Measurements from ENCODE around the gene CARD9. TPM values are rescaled to one million over a fixed set of nuclear protein-coding genes. Genes with fewer than 3 reads are reported as not detected.

CARD9 gene
- total RNA-seq, 1 donor from 2014 or later, result 1.6 TPM

DNA sequence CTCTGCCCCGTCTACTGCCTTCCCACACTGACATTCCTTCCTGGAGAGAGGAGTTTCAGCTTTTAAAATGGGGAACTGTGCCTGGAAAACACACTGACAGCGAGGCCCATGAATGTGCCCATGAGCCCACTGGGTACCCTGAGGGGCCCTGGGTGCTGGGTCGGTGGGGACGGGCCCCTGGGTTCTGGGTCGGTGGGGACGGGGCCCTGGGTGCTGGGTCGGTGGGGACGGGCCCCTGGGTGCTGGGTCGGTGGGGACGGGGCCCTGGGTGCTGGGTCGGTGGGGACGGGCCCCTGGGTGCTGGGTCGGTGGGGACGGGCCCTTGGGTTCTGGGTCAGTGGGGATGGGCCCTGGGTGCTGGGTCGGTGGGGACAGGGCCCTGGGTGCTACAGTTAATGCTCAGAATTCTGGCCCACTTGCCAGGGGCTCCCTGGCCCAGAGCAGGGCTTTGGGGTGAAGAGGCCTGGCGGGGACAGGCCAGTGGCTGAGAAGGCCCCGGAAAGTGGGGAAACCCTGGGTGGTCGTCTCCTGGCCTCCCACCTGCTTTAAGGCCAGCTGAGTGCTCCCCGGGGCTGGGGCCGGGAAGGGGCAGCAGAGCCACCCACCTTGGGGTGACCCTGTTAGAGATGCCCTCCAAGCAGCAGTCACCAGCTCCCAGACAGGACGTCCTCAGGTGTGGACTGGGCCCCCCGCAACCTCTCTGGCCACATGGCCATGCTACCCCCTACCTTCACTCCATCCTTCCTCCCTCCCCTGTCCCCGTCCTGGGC, 43.6 kb downstream of the CARD9 start:
- Mint-ChIP-seq H3K9me3 (ENCODE audit: low read depth) (no peaks in the 10 kb centered on the region), H3K27me3 (no peaks in the 10 kb centered on the region), H3K4me3 (ENCODE audit: low read depth) (no peak overlapping the region), H3K36me3 (ENCODE audit: insufficient read depth) (no peaks in the 10 kb centered on the region), H3K4me1 (ENCODE audit: low read depth) (peaks cover 6% of the 10 kb centered on the region), H3K27ac (no peak overlapping the region)
- TF ChIP-seq CTCF (IDR thresholded peaks at IDR 0.05; ENCODE audit: unreplicated experiment), result no peak
- no peak for DNase-seq (ENCODE audit: low spot score, unreplicated experiment)

- H3K4me3 Mint-ChIP-seq (ENCODE audit: low read depth), result peak overlapping the region; percentile 73
- H3K4me1 Mint-ChIP-seq (ENCODE audit: low read depth), result peaks cover 6% of the 10 kb centered on the region
- no peak for DNase-seq (ENCODE audit: low spot score, unreplicated experiment)
- H3K9me3 Mint-ChIP-seq (ENCODE audit: low read depth), result no peaks in the 10 kb centered on the region
- no peaks in the 10 kb centered on the region for H3K36me3 Mint-ChIP-seq (ENCODE audit: insufficient read depth)
- no peaks in the 10 kb centered on the region for H3K27me3 Mint-ChIP-seq
- no peak overlapping the region for H3K27ac Mint-ChIP-seq
- no peak for TF ChIP-seq CTCF (IDR thresholded peaks at IDR 0.05; ENCODE audit: unreplicated experiment)
Measured at GRCh38 chr9:136329211-136329627, 44.2 kb downstream of the CARD9 start.

GRCh38 chr9:136328622-136329041, 44.8 kb downstream of the CARD9 start:
- Mint-ChIP-seq H3K4me1 (ENCODE audit: low read depth) (peaks cover 6% of the 10 kb centered on the region), H3K27ac (peak overlapping the region; percentile 88), H3K9me3 (ENCODE audit: low read depth) (no peaks in the 10 kb centered on the region), H3K36me3 (ENCODE audit: insufficient read depth) (no peaks in the 10 kb centered on the region), H3K27me3 (no peaks in the 10 kb centered on the region), H3K4me3 (ENCODE audit: low read depth) (peak overlapping the region; percentile 73)
- DNase-seq (ENCODE audit: low spot score, unreplicated experiment), result no peak
- no peak for TF ChIP-seq CTCF (IDR thresholded peaks at IDR 0.05; ENCODE audit: unreplicated experiment)

DNA sequence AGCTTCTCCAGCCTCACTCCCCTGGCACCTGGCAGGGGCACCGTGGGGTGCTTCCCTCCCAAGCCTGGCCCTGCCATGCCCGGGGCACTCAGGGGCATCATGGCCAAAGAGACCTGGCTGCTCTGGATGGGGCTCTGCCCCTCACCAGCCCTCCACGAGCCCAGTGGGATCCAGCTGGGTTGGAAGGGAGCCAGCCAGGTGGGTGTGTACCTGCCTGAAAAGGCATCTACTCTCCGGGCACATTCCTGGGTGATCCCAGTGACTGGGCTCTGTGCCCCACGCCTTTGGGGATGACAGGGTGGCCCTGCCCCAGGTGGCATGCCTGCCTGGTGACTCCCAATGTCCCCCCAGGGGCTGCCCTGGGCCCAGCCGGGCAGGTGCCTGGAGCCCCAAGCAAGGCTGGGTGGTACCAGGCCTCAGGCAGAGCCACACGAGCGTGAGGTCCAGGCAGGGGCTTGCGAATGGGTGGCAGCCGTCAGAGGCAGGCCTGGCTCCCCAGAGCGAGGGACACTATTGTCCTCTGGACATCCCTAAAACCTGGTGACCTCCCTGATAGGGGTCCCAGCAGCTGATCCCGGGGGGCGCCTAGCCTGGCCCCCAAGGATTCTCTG, 45.4 kb downstream of the CARD9 start:
- H3K36me3 Mint-ChIP-seq (ENCODE audit: insufficient read depth), result no peaks in the 10 kb centered on the region
- H3K27ac Mint-ChIP-seq, result peak overlapping the region; percentile 88
- no peaks in the 10 kb centered on the region for H3K27me3 Mint-ChIP-seq
- no peak for DNase-seq (ENCODE audit: low spot score, unreplicated experiment)
- no peak for TF ChIP-seq CTCF (IDR thresholded peaks at IDR 0.05; ENCODE audit: unreplicated experiment)
- H3K4me1 Mint-ChIP-seq (ENCODE audit: low read depth), result peaks cover 6% of the 10 kb centered on the region
- peak overlapping the region; percentile 73 for H3K4me3 Mint-ChIP-seq (ENCODE audit: low read depth)
- H3K9me3 Mint-ChIP-seq (ENCODE audit: low read depth), result no peaks in the 10 kb centered on the region

GRCh38 chr9:136327304-136327974, 46.0 kb downstream of the CARD9 start, which contains the start of gene GPSM1:
TSS of gene GPSM1 (plus strand) at chr9:136327539. CDS start at chr9:136327696, 157 bp downstream.
- Mint-ChIP-seq H3K36me3 (ENCODE audit: insufficient read depth) (no peaks in the 10 kb centered on the region), H3K4me1 (ENCODE audit: low read depth) (peaks cover 6% of the 10 kb centered on the region), H3K9me3 (ENCODE audit: low read depth) (no peaks in the 10 kb centered on the region), H3K27me3 (no peaks in the 10 kb centered on the region), H3K4me3 (ENCODE audit: low read depth) (peak within 1 kb of the TSS; percentile 73), H3K27ac (peak within 1 kb of the TSS; percentile 88)
- peak; percentile 36 for DNase-seq (ENCODE audit: low spot score, unreplicated experiment)
- TF ChIP-seq CTCF (IDR thresholded peaks at IDR 0.05; ENCODE audit: unreplicated experiment), result no peak

All from progenitor cell of endocrine pancreas (in vitro differentiated cells).